HG02678 (cell line): ENCODE data around the gene DOCK8.

Experiments used
- ATAC-seq: cut with Tn5 transposase; IDR thresholded peaks from one replicate; pipeline ENCODE4 v1.9.1; 2021; ENCODE audit warnings: mild to moderate bottlenecking, moderate library complexity; ENCODE audit not compliant: unreplicated experiment

The DOCK8 gene

DNA sequence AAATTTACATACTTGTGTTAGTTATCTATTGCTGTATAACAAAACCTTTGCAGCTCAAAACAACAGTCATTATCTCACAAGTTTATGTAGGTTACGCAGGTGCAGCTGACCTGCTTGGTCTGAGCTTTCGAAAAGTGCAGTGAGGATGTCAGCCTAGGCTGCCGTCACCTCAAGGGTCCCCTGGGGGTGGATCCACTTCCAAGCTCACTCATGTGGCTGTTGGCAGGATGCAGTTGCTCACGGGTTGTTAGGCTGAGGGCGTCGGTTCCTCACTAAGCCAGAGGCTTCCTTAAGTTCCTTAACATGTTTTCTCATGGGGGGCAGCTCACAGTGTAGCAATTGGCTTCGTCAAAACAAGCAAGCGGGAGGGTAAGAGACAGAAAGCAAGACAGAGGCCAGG lies 139.8 kb downstream of the DOCK8 start:
- no peak for ATAC-seq

- ATAC-seq, result no peak
Observed at GRCh38 chr9:357560-357959, 142.9 kb downstream of the DOCK8 start.

DNA sequence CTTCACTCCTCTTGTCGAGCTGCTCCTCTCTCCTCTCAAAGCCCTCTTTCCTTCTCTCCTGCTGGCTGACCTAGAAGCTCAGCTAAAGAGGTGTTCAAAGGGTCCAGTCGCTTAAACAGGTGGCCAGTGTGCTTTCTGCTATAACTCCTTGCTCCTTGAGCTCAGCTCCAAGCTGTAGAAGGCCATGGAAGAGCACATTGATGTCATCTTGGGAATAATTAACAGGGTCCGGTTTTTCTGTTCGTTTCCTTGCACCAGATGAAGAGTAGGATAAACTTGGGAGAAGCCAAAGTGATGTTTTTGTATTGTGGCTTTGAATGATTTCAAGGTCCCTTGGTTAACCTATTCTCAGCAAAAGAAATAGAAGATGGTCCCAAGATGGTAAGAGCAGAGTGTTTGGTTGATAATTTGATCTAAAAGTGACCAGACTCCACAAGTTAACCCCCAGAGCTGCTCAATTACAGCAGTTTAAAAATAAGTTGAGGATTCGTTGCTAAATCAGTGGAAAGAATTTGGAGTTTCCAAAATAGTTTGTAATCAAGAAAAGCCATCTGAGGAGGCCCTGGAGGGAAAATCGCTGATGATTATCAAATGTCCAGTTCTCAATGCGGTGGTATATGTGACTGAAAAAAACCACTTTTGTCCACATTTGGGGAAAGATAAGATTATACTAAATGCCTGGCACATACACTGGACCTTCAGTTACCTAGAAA lies 148.1 kb downstream of the DOCK8 start:
- ATAC-seq, result no peak

GRCh38 chr9:363274-363612 lies 148.6 kb downstream of the DOCK8 start:
- ATAC-seq, result no peak

DNA sequence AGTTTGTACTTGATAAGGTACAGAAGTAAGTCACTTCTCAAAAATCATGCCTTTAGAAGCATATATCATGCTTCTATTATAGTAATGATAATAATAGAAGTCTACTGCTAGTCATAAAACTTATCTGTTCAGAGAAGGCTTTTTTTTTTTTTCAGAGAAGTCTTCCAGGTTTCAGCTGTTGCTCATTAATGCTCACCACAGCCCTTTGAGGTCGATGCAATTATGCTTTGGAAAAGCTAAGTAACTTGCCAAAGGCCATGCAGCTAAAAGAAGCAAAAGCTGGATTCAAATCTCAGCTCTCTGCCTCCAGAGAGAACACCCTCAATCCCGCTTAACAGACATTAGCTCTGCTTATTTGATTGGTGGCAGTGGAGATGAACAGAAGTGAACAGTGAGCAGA lies 150.8 kb downstream of the DOCK8 start:
- ATAC-seq, result no peak

- no peak for ATAC-seq
Observed at GRCh38 chr9:366620-367019, 152.0 kb downstream of the DOCK8 start.

DNA sequence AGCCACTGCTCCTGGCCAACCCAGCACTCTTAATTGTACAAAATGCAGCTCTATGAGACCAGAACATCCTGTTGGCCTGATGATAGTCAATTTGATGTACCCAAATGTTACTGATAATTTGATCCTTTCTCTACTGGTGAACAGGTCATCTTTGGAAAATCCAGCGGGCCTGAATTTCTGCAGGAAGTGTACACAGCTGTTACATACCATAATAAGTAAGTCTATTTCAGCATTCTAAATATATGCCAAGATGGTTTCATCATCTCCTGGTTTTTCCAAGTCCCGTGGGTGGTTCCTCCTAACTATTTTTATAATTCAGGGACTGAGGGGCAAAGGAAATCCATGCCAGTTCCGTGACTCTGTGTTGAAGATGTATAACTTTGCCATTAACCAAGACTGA lies 155.4 kb downstream of the DOCK8 start:
- ATAC-seq, result no peak

GRCh38 chr9:371349-371748 lies 156.7 kb downstream of the DOCK8 start:
- ATAC-seq, result no peak

GRCh38 chr9:372128-372527 lies 157.5 kb downstream of the DOCK8 start:
- ATAC-seq, result no peak

- ATAC-seq, result no peak
Observed at GRCh38 chr9:373759-374206, 159.1 kb downstream of the DOCK8 start.

- no peak for ATAC-seq
Observed at GRCh38 chr9:374736-375135, 160.1 kb downstream of the DOCK8 start.

DNA sequence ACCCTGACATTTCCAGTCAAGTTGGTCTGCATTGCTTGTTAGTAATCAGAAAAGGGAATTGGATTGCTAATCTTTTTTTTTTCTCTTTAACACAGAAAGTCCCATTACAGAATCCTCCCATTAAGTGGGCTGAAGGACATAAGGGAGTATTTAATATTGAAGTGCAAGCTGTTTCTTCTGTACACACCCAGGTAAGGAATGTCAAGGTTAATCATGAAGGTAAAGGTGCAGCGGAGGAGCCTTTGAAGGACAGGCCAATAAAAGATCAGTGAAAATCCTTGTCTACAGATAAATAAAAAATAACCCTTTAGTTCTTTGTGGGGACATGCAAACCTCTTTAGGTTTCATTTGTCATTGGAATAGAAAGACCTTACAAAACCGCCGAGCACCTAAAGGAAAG lies 161.4 kb downstream of the DOCK8 start:
- ATAC-seq, result no peak

DNA sequence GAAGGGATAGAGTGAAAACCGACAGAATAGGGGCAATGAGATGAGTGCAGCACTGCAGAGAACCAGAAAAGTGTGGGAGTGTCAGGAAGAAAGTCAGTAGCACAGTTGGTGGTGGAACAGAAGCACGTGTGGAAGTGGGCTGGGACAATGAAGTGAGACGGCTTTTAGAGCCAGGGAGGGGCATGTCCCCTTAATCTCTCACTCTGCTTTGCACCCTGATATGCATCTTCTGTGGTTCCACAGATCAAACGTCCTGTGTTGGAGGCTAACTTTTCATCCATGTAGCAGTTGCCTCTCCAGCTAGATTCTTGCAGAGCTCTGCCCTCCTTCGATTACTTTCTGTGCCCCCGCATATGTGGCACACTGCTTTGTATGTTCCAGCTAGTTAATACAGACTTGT lies 163.6 kb downstream of the DOCK8 start:
- no peak for ATAC-seq

DNA sequence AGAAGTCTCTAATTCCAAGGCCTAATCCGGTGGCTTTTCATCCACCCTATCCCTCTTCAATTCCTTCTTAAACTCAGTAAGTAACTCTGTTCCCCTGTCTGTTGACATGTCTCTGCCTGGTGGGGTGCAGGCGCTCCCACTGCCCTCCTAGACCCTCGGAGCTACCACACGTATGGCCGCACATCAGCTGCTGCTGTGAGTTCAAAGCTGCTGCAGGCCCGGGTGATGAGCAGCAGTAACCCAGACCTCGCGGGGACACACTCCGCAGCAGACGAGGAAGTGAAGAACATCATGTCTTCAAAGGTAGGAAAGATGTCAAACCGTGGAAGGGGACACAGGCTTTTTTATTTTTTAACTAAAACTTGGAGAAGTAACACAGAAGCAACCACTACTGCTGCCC lies 167.7 kb downstream of the DOCK8 start:
- ATAC-seq, result no peak

GRCh38 chr9:385818-386398 lies 171.2 kb downstream of the DOCK8 start:
- no peak for ATAC-seq

GRCh38 chr9:389159-389558 lies 174.5 kb downstream of the DOCK8 start:
- ATAC-seq, result no peak

DNA sequence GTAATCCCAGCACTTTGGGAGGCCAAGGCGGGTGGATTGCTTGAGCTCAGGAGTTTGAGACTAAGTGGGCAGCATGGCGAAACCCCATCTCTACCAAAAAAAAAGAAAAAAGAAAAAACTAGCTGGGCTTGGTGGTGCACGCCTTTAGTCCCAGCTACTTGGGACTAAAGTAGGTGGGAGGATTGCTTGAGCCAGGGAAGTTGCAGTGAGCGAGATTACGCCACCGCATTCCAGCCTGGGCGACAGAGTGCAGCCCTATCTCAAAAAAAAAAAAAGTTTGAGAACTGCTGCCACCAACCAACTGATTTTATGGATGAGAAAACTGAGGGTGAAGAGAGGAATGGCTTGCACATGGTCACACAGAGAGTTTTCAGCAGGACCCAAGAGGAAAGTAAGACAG lies 175.1 kb downstream of the DOCK8 start:
- no peak for ATAC-seq

- no peak for ATAC-seq
Observed at GRCh38 chr9:392077-392804, 177.6 kb downstream of the DOCK8 start.

DNA sequence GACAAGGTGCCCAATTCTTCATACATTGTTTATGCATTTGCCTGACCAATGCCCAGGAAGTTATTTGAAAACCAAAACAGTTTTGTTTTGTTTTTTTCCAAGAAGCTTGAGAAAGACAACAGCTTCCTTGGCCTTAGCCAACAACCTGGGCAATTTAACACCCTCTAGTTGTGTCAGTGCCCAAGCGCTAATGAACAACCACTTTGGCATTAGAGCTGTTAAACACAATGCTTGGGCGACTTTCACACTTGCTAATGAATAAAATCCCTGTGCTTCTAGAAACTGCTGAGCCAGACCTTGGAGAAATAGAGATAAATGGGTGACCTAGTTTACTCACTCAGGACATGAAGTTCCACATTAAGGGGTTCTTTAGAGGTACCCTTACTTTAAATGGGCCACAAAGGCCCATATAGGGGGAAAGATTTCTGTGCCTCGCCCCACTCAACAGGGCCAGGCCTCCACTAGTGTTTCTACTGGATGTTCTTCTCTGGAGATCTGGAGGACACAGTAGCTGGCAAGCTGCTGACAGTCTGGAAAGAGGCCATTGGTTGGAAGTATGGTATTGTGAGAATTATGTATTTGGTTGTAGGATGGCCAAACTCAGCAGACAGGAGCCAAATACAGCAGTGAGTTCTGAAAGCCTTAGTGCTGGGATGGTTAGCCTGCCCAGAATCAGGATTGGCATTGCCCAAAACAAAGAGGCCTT lies 179.8 kb downstream of the DOCK8 start:
- ATAC-seq, result no peak

DNA sequence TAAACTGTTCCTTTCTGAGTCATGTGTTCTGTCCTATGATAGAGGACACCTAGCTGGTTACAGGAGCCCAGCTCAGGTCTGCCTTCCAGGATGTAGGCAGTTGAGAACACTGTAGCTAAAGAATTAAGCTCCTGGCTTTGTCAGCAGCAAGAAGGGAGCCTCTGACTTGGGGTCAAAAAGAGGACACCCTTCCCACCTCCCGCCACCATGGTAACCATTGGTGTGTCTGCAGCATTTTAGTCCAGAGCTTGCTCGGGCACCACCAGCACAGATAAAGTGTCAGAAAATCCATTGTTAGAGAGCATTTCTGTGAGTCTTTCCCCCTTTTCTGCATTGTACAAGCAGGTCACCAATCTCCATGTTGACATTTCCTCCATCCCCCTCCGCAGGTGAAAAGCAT lies 181.7 kb downstream of the DOCK8 start:
- no peak for ATAC-seq

GRCh38 chr9:398085-398484 lies 183.4 kb downstream of the DOCK8 start:
- ATAC-seq, result no peak

DNA sequence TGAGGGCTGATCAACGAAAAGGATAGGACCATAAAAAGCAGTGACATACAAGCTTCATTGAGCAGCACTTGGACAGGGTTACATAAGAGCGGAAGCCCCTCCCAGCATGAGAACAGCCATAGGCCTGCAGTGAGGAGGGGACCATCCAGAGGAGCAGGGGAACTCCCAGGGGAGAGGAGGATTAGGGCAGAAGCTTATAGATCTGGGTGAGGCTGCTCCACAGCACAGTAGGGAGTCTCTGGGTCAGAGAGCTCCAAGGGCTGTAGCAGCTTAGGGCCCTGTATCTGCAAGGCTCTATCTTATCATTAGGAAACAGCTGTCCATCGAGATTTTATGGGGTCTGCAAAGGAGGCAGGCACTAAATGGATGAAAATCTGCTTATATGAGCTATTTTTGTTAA lies 186.6 kb downstream of the DOCK8 start:
- ATAC-seq, result no peak
